K562 (cell line): ENCODE measurements around the gene SCYGR3. TPM values are rescaled to one million over a fixed set of nuclear protein-coding genes. Genes with fewer than 3 reads are reported as not detected.

ENCODE experiments used
- ARNT ChIP-seq, 2 experiments: fragments of 450-650 bp; IDR thresholded peaks; 2 replicates each; pipeline ENCODE4 v1.6.1; 2016; ENCODE audit warnings: mild to moderate bottlenecking in 1 of 2
- CEBPG ChIP-seq, 3 experiments: fragments of 200-800 bp in 1 of 3; sonication (Bioruptor generic) in 1 of 3; sonication (generic) in 1 of 3; formaldehyde crosslinking in 1 of 3; IDR thresholded peaks in 2 of 3; conservative IDR thresholded peaks in 1 of 3; 2 replicates each; pipeline versions ENCODE4 v1.6.1 to v1.8.0; 2016 to 2022; ENCODE audit warnings: missing compliant biosample characterization in 2 of 3, missing genetic modification characterization in 2 of 3, mild to moderate bottlenecking in 1 of 3, missing genetic modification reagents in 1 of 3
- FOSL1 ChIP-seq: fragments of 200-800 bp; sonication (Bioruptor generic); conservative IDR thresholded peaks from 2 replicates; pipeline ENCODE4 v1.6.1; 2016; ENCODE audit warnings: missing genetic modification characterization, missing compliant biosample characterization
- IFI16 ChIP-seq: fragments of 250-450 bp; sonication (Bioruptor Pico); IDR thresholded peaks from 2 replicates; pipeline ENCODE4 v2.1.2; 2022; ENCODE audit warnings: mild to moderate bottlenecking, inconsistent platforms
- JUN ChIP-seq, 2 experiments: sonication (generic) in 1 of 2; formaldehyde crosslinking in 1 of 2; IDR thresholded peaks; 2 replicates each; pipeline versions ENCODE4 v1.6.1 to v1.8.0; 2012 to 2022; ENCODE audit warnings: borderline replicate concordance in 2 of 2, mild to moderate bottlenecking in 2 of 2, improper control_type of control experiment in 1 of 2, low read depth in 1 of 2, low read length in 1 of 2, missing genetic modification reagents in 1 of 2
- JUND ChIP-seq, 2 experiments: IDR thresholded peaks; 2 replicates in 1 of 2; 3 replicates in 1 of 2; pipeline ENCODE4 v1.6.1; 2011; ENCODE audit warnings: borderline replicate concordance in 2 of 2, low read depth in 2 of 2, low read length in 2 of 2, improper control_type of control experiment in 1 of 2, missing biosample characterization in 1 of 2, missing genetic modification characterization in 1 of 2, missing genetic modification reagents in 1 of 2
- ZNF311 ChIP-seq: fragments of 250-450 bp; sonication (Bioruptor Pico); IDR thresholded peaks from 2 replicates; pipeline ENCODE4 v1.4.0; 2020; ENCODE audit warnings: mild to moderate bottlenecking, moderate library complexity
- ZNF780A ChIP-seq: fragments of 250-450 bp; sonication (Bioruptor Pico); IDR thresholded peaks from 2 replicates; pipeline ENCODE4 v1.5.0; 2021; ENCODE audit warnings: mild to moderate bottlenecking
- polyA plus RNA-seq, 8 experiments: library from polyadenylated mRNA; depleted of rRNA in 4 of 8; stranded (reverse) in 5 of 8; unstranded in 3 of 8; fragments of >200 nt; fragmentation: Nextera tagmentation in 2 of 8; fragmentation: Illumina TruSeq in 1 of 8; extraction: Ambion mirVana in 2 of 8; extraction: Trizol in 1 of 8; gene quantifications; 2 replicates each; pipeline versions ENCODE4 v1.2.1 to v1.2.3, GENCODE V29; 2011 to 2014; ENCODE audit warnings: inconsistent platforms in 1 of 8, missing spikeins in 1 of 8
- total RNA-seq, 7 experiments: library from RNA; depleted of rRNA in 6 of 7; stranded (reverse); fragments of >200 nt in 6 of 7; fragmentation: Illumina TruSeq in 2 of 7; extraction: Trizol in 2 of 7; gene quantifications; 2 replicates each; pipeline versions ENCODE4 v1.2.1 to v1.2.3, GENCODE V29; 2011 to 2021; ENCODE audit warnings: low replicate concordance in 1 of 7
- TF ChIP-seq, protein P1 (sequence below): sonication (generic); formaldehyde crosslinking; IDR thresholded peaks from 2 replicates; pipeline ENCODE4 v1.8.0; 2022; ENCODE audit warnings: mild to moderate bottlenecking, missing genetic modification reagents
- TF ChIP-seq, protein P2 (sequence below): sonication (generic); formaldehyde crosslinking; IDR thresholded peaks from 2 replicates; pipeline ENCODE4 v1.8.0; 2023; ENCODE audit warnings: missing genetic modification reagents, mild to moderate bottlenecking, borderline replicate concordance
- TF ChIP-seq, protein P3 (sequence below): sonication (generic); formaldehyde crosslinking; IDR thresholded peaks from 2 replicates; pipeline ENCODE4 v1.9.0; 2022; ENCODE audit warnings: mild to moderate bottlenecking, missing genetic modification reagents

The SCYGR3 gene
- total and polyA plus RNA-seq, 9 of the 15 experiments (the other 6 are each of a cell fraction or from before 2014, with no cell fraction given), result not detected

DNA sequence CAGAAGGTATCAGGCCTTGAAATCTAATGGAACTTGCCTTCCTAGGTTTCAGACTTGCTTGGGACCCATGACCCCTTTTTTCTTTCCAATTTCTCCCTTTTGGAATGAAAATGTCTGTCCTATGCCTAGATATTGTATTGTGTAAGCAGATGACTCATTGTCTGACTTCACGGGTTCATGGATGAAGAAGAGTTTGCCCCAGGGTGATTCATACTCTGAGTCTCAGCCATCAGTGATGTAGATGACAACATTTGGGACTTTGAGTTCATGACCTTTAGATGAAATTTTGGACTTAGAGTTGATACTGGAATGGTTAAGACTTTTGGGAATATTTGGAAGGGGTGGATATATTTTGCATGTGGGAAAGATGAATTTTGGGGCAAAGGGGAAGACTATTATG, 40.8 kb upstream of the SCYGR3 start (continued):
- TF ChIP-seq, protein P1, sequence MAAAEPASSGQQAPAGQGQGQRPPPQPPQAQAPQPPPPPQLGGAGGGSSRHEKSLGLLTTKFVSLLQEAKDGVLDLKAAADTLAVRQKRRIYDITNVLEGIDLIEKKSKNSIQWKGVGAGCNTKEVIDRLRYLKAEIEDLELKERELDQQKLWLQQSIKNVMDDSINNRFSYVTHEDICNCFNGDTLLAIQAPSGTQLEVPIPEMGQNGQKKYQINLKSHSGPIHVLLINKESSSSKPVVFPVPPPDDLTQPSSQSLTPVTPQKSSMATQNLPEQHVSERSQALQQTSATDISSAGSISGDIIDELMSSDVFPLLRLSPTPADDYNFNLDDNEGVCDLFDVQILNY (CRISPR knock-in tag), result no peak
- TF ChIP-seq ARNT (IDR thresholded peaks at IDR 0.05) (no peak), IFI16 (CRISPR knock-in tag) (no peak), JUND (IDR thresholded peaks at IDR 0.05; ENCODE audit: borderline replicate concordance, low read depth, low read length) (peak; percentile 54; the same call in 1 of the 2 replicates), JUND (tag; IDR thresholded peaks at IDR 0.05; ENCODE audit: borderline replicate concordance, low read depth, low read length) (no peak), ZNF780A (CRISPR knock-in tag) (no peak), CEBPG (CRISPR knock-in tag; IDR thresholded peaks at IDR 0.05) (no peak), CEBPG (tag; conservative IDR thresholded peaks at IDR 0.05 in 1 of 2, IDR thresholded peaks at IDR 0.05 in 1 of 2) (0 out of 4 replicates have a peak, but pooled peaks of 1 of the 2 experiments have one; percentile 25), FOSL1 (peak; percentile 85), ZNF311 (no peak), JUN (IDR thresholded peaks at IDR 0.05; ENCODE audit: borderline replicate concordance, low read depth, low read length) (peak; percentile 62), JUN (CRISPR knock-in tag; IDR thresholded peaks at IDR 0.05; ENCODE audit: borderline replicate concordance) (no peak)
- TF ChIP-seq, protein P2, sequence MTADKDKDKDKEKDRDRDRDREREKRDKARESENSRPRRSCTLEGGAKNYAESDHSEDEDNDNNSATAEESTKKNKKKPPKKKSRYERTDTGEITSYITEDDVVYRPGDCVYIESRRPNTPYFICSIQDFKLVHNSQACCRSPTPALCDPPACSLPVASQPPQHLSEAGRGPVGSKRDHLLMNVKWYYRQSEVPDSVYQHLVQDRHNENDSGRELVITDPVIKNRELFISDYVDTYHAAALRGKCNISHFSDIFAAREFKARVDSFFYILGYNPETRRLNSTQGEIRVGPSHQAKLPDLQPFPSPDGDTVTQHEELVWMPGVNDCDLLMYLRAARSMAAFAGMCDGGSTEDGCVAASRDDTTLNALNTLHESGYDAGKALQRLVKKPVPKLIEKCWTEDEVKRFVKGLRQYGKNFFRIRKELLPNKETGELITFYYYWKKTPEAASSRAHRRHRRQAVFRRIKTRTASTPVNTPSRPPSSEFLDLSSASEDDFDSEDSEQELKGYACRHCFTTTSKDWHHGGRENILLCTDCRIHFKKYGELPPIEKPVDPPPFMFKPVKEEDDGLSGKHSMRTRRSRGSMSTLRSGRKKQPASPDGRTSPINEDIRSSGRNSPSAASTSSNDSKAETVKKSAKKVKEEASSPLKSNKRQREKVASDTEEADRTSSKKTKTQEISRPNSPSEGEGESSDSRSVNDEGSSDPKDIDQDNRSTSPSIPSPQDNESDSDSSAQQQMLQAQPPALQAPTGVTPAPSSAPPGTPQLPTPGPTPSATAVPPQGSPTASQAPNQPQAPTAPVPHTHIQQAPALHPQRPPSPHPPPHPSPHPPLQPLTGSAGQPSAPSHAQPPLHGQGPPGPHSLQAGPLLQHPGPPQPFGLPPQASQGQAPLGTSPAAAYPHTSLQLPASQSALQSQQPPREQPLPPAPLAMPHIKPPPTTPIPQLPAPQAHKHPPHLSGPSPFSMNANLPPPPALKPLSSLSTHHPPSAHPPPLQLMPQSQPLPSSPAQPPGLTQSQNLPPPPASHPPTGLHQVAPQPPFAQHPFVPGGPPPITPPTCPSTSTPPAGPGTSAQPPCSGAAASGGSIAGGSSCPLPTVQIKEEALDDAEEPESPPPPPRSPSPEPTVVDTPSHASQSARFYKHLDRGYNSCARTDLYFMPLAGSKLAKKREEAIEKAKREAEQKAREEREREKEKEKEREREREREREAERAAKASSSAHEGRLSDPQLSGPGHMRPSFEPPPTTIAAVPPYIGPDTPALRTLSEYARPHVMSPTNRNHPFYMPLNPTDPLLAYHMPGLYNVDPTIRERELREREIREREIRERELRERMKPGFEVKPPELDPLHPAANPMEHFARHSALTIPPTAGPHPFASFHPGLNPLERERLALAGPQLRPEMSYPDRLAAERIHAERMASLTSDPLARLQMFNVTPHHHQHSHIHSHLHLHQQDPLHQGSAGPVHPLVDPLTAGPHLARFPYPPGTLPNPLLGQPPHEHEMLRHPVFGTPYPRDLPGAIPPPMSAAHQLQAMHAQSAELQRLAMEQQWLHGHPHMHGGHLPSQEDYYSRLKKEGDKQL (CRISPR knock-in tag), result no peak
- TF ChIP-seq, protein P3, sequence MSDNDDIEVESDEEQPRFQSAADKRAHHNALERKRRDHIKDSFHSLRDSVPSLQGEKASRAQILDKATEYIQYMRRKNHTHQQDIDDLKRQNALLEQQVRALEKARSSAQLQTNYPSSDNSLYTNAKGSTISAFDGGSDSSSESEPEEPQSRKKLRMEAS, result no peak
